ENCODE results near the gene CDH2. TPM values are rescaled to one million over a fixed set of nuclear protein-coding genes. Genes with fewer than 3 reads are reported as not detected.

CDH2 gene
- total and polyA plus RNA-seq, 4 donors = 14.2 to 49.5 (median 26.4) TPM

DNA sequence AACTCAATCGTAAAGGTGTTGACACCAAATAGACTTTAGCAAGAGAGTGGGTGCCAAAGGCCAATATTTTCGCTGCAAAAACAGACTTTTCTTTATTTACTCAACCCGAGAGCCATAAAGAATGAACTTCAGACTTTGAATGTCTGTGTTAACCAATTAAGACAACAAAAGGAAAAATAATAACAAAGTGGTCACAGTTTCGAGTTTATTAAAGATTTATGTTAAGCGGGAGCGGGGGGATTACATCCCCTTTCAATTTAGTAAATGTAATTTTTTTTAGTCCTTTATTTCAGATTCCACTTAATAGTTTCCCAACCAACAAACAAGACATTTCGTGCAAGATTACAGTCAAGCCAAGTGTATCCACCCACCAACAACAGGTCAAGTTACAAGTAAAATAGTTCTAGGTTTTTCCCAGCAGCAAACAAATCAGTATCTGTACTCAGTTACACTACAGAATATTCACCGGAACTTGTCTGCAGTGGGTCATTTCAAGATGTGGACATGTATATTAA is 9.0 kb downstream of the CDH2 start:
- TF ChIP-seq HNF4G (IDR thresholded peaks at IDR 0.05) = peak; percentile 92
- peak; percentile 95 for TF ChIP-seq SP1 (IDR thresholded peaks at IDR 0.05)
- TF ChIP-seq EGR1 (IDR thresholded peaks at IDR 0.05; ENCODE audit: low read depth in 2 of 2) = no peak
- peak; percentile 97 to 99 for TF ChIP-seq HNF4A (conservative IDR thresholded peaks at IDR 0.05)
- peak; percentile 39 for TF ChIP-seq YY1 (IDR thresholded peaks at IDR 0.05)
- TF ChIP-seq FOXA1 (IDR thresholded peaks at IDR 0.05) = peak; percentile 86
- TF ChIP-seq RXRA (IDR thresholded peaks at IDR 0.05) = peak; percentile 75 to 84
- TF ChIP-seq, protein P1, sequence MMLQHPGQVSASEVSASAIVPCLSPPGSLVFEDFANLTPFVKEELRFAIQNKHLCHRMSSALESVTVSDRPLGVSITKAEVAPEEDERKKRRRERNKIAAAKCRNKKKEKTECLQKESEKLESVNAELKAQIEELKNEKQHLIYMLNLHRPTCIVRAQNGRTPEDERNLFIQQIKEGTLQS (IDR thresholded peaks at IDR 0.05) = no peak
- no peak for TF ChIP-seq GABPA (IDR thresholded peaks at IDR 0.05 in 1 of 2, conservative IDR thresholded peaks at IDR 0.05 in 1 of 2)
- peak in 1 of 2 donors; percentile 60 for TF ChIP-seq JUND (IDR thresholded peaks at IDR 0.05)
- peak; percentile 76 for TF ChIP-seq TAF1 (conservative IDR thresholded peaks at IDR 0.05)
- peak in 1 of 2 donors; percentile 8 for TF ChIP-seq RAD21 (IDR thresholded peaks at IDR 0.05)
- TF ChIP-seq, protein P2, sequence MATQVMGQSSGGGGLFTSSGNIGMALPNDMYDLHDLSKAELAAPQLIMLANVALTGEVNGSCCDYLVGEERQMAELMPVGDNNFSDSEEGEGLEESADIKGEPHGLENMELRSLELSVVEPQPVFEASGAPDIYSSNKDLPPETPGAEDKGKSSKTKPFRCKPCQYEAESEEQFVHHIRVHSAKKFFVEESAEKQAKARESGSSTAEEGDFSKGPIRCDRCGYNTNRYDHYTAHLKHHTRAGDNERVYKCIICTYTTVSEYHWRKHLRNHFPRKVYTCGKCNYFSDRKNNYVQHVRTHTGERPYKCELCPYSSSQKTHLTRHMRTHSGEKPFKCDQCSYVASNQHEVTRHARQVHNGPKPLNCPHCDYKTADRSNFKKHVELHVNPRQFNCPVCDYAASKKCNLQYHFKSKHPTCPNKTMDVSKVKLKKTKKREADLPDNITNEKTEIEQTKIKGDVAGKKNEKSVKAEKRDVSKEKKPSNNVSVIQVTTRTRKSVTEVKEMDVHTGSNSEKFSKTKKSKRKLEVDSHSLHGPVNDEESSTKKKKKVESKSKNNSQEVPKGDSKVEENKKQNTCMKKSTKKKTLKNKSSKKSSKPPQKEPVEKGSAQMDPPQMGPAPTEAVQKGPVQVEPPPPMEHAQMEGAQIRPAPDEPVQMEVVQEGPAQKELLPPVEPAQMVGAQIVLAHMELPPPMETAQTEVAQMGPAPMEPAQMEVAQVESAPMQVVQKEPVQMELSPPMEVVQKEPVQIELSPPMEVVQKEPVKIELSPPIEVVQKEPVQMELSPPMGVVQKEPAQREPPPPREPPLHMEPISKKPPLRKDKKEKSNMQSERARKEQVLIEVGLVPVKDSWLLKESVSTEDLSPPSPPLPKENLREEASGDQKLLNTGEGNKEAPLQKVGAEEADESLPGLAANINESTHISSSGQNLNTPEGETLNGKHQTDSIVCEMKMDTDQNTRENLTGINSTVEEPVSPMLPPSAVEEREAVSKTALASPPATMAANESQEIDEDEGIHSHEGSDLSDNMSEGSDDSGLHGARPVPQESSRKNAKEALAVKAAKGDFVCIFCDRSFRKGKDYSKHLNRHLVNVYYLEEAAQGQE (IDR thresholded peaks at IDR 0.05) = no peak
- TF ChIP-seq NR2F2 (IDR thresholded peaks at IDR 0.05) = peak; percentile 40
- peak; percentile 91 for TF ChIP-seq FOXA2 (IDR thresholded peaks at IDR 0.05)
- TF ChIP-seq, protein P3, sequence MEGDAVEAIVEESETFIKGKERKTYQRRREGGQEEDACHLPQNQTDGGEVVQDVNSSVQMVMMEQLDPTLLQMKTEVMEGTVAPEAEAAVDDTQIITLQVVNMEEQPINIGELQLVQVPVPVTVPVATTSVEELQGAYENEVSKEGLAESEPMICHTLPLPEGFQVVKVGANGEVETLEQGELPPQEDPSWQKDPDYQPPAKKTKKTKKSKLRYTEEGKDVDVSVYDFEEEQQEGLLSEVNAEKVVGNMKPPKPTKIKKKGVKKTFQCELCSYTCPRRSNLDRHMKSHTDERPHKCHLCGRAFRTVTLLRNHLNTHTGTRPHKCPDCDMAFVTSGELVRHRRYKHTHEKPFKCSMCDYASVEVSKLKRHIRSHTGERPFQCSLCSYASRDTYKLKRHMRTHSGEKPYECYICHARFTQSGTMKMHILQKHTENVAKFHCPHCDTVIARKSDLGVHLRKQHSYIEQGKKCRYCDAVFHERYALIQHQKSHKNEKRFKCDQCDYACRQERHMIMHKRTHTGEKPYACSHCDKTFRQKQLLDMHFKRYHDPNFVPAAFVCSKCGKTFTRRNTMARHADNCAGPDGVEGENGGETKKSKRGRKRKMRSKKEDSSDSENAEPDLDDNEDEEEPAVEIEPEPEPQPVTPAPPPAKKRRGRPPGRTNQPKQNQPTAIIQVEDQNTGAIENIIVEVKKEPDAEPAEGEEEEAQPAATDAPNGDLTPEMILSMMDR (IDR thresholded peaks at IDR 0.05; ENCODE audit: low read depth, low read length, missing input control) = no peak
- TF ChIP-seq, protein P4, sequence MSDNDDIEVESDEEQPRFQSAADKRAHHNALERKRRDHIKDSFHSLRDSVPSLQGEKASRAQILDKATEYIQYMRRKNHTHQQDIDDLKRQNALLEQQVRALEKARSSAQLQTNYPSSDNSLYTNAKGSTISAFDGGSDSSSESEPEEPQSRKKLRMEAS (IDR thresholded peaks at IDR 0.05) = peak; percentile 32
- TF ChIP-seq, protein P5, sequence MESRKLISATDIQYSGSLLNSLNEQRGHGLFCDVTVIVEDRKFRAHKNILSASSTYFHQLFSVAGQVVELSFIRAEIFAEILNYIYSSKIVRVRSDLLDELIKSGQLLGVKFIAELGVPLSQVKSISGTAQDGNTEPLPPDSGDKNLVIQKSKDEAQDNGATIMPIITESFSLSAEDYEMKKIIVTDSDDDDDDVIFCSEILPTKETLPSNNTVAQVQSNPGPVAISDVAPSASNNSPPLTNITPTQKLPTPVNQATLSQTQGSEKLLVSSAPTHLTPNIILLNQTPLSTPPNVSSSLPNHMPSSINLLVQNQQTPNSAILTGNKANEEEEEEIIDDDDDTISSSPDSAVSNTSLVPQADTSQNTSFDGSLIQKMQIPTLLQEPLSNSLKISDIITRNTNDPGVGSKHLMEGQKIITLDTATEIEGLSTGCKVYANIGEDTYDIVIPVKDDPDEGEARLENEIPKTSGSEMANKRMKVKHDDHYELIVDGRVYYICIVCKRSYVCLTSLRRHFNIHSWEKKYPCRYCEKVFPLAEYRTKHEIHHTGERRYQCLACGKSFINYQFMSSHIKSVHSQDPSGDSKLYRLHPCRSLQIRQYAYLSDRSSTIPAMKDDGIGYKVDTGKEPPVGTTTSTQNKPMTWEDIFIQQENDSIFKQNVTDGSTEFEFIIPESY (IDR thresholded peaks at IDR 0.05) = peak; percentile 24
- Histone ChIP-seq H3K4me3 (ENCODE audit: low read depth in 1 of 3, low read length in 3 of 3) (peak overlapping the region; percentile 24 to 49 (median 36)), H3K27me3 (ENCODE audit: control insufficient read depth in 4 of 4, insufficient read depth in 4 of 4, low read length in 3 of 4) (no peaks in the 10 kb centered on the region), H3K9ac (ENCODE audit: low read depth in 1 of 2, low read length in 2 of 2) (peak overlapping the region in 1 of 2 donors; percentile 36), H3K9me3 (ENCODE audit: control insufficient read depth in 4 of 4, low read length in 3 of 4) (no peaks in the 10 kb centered on the region), H3K4me1 (ENCODE audit: control insufficient read depth in 4 of 4, insufficient read depth in 4 of 4, low read length in 3 of 4) (peaks cover 10 to 63% (median 32%) of the 10 kb centered on the region in 4 donors), H3K36me3 (ENCODE audit: control insufficient read depth in 4 of 4, insufficient read depth in 3 of 4, low read depth in 1 of 4, low read length in 3 of 4) (no peaks in the 10 kb centered on the region), H3K27ac (ENCODE audit: low read depth in 1 of 2, low read length in 2 of 2) (peak overlapping the region; percentile 82)
- DNase-seq (ENCODE audit: low spot score) = no peak
- WGBS = 31% methylated on average over 8 of the region's 8 CpGs
